ENCODE data around the gene COPS8.

- TF ChIP-seq CTCF (conservative IDR thresholded peaks at IDR 0.05) (no peak), EZH2 (IDR thresholded peaks at IDR 0.05; ENCODE audit: low read depth) (no peak)
These were observed 32.3 kb downstream of the COPS8 start for GRCh38 chr2:237118025-237118424.

Measured in PC-9 (cell line).